IMR-90 (cell line): ENCODE measurements around the gene NCKAP5. TPM values are rescaled to one million over a fixed set of nuclear protein-coding genes. Genes with fewer than 3 reads are reported as not detected.

Source experiments
- ATAC-seq: fragments of 200-7000 bp; cut with Tn5 transposase; 2 replicates; pipeline ENCODE4 v1.9.1; 2020; ENCODE audit warnings: low read depth, mild to moderate bottlenecking, moderate library complexity
- BruUV-seq: library from RNA; stranded (reverse); fragments of 400-500 nt; replicated peaks from 2 replicates; lab custom pipeline; 2021; lab: Mats Ljungman, UMichigan
- CTCF ChIA-PET: fragments of 300-600 bp; formaldehyde crosslinking; extraction: SDS; loops from one replicate; lab custom pipeline; 2021; ENCODE audit warnings: antibody characterized with exemption; lab: Yijun Ruan, JAX
- POLR2A ChIA-PET: fragments of 300-600 bp; sonication (Branson Sonifier 250); formaldehyde crosslinking; loops from one replicate; lab custom pipeline; 2022; ENCODE audit warnings: antibody characterized with exemption; ENCODE audit not compliant: unreplicated experiment; lab: Charles Lee
- DNase-seq: peaks from one replicate; pipeline ENCODE4 v3.0.0; 2013
- H2AFZ ChIP-seq: replicated peaks from 2 replicates; pipeline ENCODE3; 2013; ENCODE audit warnings: low read length, mild to moderate bottlenecking; ENCODE audit not compliant: poor library complexity
- H2AK5ac ChIP-seq: 2 replicates; pipeline ENCODE4 v1.6.1; 2013; ENCODE audit warnings: low read depth, low read length, inconsistent platforms
- H2AK9ac ChIP-seq: replicated peaks from 2 replicates; pipeline ENCODE3; 2013; ENCODE audit warnings: mild to moderate bottlenecking, low read depth, low read length, moderate library complexity; ENCODE audit not compliant: poor library complexity
- H2BK120ac ChIP-seq: 2 replicates; pipeline ENCODE4 v1.6.1; 2013; ENCODE audit warnings: low read depth, low read length, inconsistent platforms
- H2BK15ac ChIP-seq: 3 replicates; pipeline ENCODE4 v1.6.1; 2013; ENCODE audit warnings: low read depth, low read length, inconsistent platforms
- H2BK20ac ChIP-seq: 2 replicates; pipeline ENCODE4 v1.6.1; 2013; ENCODE audit warnings: low read depth, mild to moderate bottlenecking, inconsistent platforms, low read length, moderate library complexity
- H2BK5ac ChIP-seq: 2 replicates; pipeline ENCODE4 v1.6.1; 2013; ENCODE audit warnings: mild to moderate bottlenecking, low read depth, low read length, inconsistent platforms; ENCODE audit not compliant: poor library complexity, severe bottlenecking
- H3K14ac ChIP-seq: replicated peaks from 2 replicates; pipeline ENCODE4 v1.6.1; 2013; ENCODE audit warnings: low read depth, low read length, inconsistent platforms
- H3K18ac ChIP-seq: 2 replicates; pipeline ENCODE4 v1.6.1; 2013; ENCODE audit warnings: low read depth, low read length, control low read depth
- H3K23ac ChIP-seq: 2 replicates; pipeline ENCODE4 v1.6.1; 2013; ENCODE audit warnings: low read depth, low read length, inconsistent platforms
- H3K27ac ChIP-seq: 2 replicates; pipeline ENCODE4 v1.5.1; 2013; ENCODE audit warnings: mild to moderate bottlenecking, control low read depth, low read length; ENCODE audit not compliant: insufficient read depth
- H3K27me3 ChIP-seq: 2 replicates; pipeline ENCODE4 v1.6.1; 2013; ENCODE audit warnings: low read length; ENCODE audit not compliant: control insufficient read depth, insufficient read depth
- H3K36me3 ChIP-seq: 2 replicates; pipeline ENCODE4 v1.6.1; 2013; ENCODE audit warnings: low read length, mixed read lengths; ENCODE audit not compliant: control insufficient read depth, insufficient read depth
- H3K4ac ChIP-seq: 2 replicates; pipeline ENCODE4 v1.6.1; 2013; ENCODE audit warnings: low read depth, low read length, inconsistent platforms
- H3K4me1 ChIP-seq: 2 replicates; pipeline ENCODE4 v1.6.1; 2013; ENCODE audit warnings: low read length, mixed read lengths; ENCODE audit not compliant: control insufficient read depth, insufficient read depth
- H3K4me2 ChIP-seq: 2 replicates; pipeline ENCODE4 v1.6.1; 2013; ENCODE audit warnings: low read depth, mild to moderate bottlenecking, control low read depth, low read length, moderate library complexity
- H3K4me3 ChIP-seq: 2 replicates; pipeline ENCODE4 v1.5.1; 2013; ENCODE audit warnings: low read depth, mild to moderate bottlenecking, control low read depth, low read length, moderate library complexity; ENCODE audit not compliant: insufficient read depth
- H3K56ac ChIP-seq: 2 replicates; pipeline ENCODE4 v1.6.1; 2013; ENCODE audit warnings: low read length, inconsistent platforms; ENCODE audit not compliant: insufficient read depth; ENCODE audit errors: extremely low read depth
- H3K79me1 ChIP-seq, 2 experiments: 2 replicates each; pipeline ENCODE4 v1.6.1; 2013; ENCODE audit warnings: low read length in 2 of 2, inconsistent platforms in 1 of 2, low read depth in 1 of 2
- H3K9ac ChIP-seq: 2 replicates; pipeline ENCODE4 v1.6.1; 2013; ENCODE audit warnings: low read depth, low read length, control low read depth
- H3K9me1 ChIP-seq: 2 replicates; pipeline ENCODE4 v1.6.1; 2013; ENCODE audit warnings: low read length, inconsistent platforms; ENCODE audit not compliant: insufficient read depth
- H3K9me3 ChIP-seq: 2 replicates; pipeline ENCODE4 v1.6.1; 2013; ENCODE audit warnings: low read length; ENCODE audit not compliant: control insufficient read depth, insufficient read depth
- H4K20me1 ChIP-seq: 2 replicates; pipeline ENCODE4 v1.6.1; 2013; ENCODE audit warnings: low read length, inconsistent platforms; ENCODE audit not compliant: insufficient read depth
- H4K5ac ChIP-seq: 2 replicates; pipeline ENCODE4 v1.6.1; 2013; ENCODE audit warnings: mild to moderate bottlenecking, low read depth, low read length, control low read depth
- H4K8ac ChIP-seq, 2 experiments: 2 replicates each; pipeline ENCODE4 v1.6.1; 2013; ENCODE audit warnings: low read depth in 2 of 2, low read length in 2 of 2, control low read depth in 1 of 2, inconsistent platforms in 1 of 2
- H4K91ac ChIP-seq: 2 replicates; pipeline ENCODE4 v1.6.1; 2013; ENCODE audit warnings: low read depth, low read length, inconsistent platforms; ENCODE audit not compliant: insufficient read depth
- BHLHE40 ChIP-seq: fragments of 150-350 bp; IDR thresholded peaks from 2 replicates; pipeline ENCODE4 v1.6.1; 2016; ENCODE audit warnings: mild to moderate bottlenecking, low read depth, low read length
- CEBPB ChIP-seq: IDR thresholded peaks from 2 replicates; pipeline ENCODE4 v1.6.1; 2012; ENCODE audit warnings: low read depth, low read length, improper control_type of control experiment
- CHD1 ChIP-seq: IDR thresholded peaks from 2 replicates; pipeline ENCODE4 v1.6.1; 2012; ENCODE audit warnings: low read depth, low read length, improper control_type of control experiment
- FOS ChIP-seq: fragments of 150-350 bp; IDR thresholded peaks from 2 replicates; pipeline ENCODE4 v1.6.1; 2016; ENCODE audit warnings: low read depth, low read length
- MAFK ChIP-seq: IDR thresholded peaks from 2 replicates; pipeline ENCODE4 v1.6.1; 2012; ENCODE audit warnings: low read depth, low read length, improper control_type of control experiment
- MAZ ChIP-seq: IDR thresholded peaks from 2 replicates; pipeline ENCODE4 v1.6.1; 2012; ENCODE audit warnings: low read depth, mild to moderate bottlenecking, low read length, improper control_type of control experiment, moderate library complexity, borderline replicate concordance
- MXI1 ChIP-seq: IDR thresholded peaks from 2 replicates; pipeline ENCODE4 v1.6.1; 2012; ENCODE audit warnings: low read depth, mild to moderate bottlenecking, low read length, moderate library complexity, borderline replicate concordance
- NFE2L2 ChIP-seq: fragments of 150-350 bp; IDR thresholded peaks from 2 replicates; pipeline ENCODE4 v1.6.1; 2016; ENCODE audit warnings: low read depth, mild to moderate bottlenecking, low read length
- POLR2A ChIP-seq: IDR thresholded peaks from 2 replicates; pipeline ENCODE4 v1.6.1; 2012; ENCODE audit warnings: mild to moderate bottlenecking, low read depth, low read length
- RAD21 ChIP-seq: IDR thresholded peaks from 2 replicates; pipeline ENCODE4 v1.6.1; 2012; ENCODE audit warnings: low read length, improper control_type of control experiment
- RCOR1 ChIP-seq: IDR thresholded peaks from 2 replicates; pipeline ENCODE4 v1.6.1; 2012; ENCODE audit warnings: mild to moderate bottlenecking, low read length, improper control_type of control experiment; ENCODE audit not compliant: insufficient replicate concordance
- RFX5 ChIP-seq: IDR thresholded peaks from 2 replicates; pipeline ENCODE4 v1.8.0; 2012; ENCODE audit warnings: low read depth, mild to moderate bottlenecking, low read length, moderate library complexity
- SMC3 ChIP-seq: fragments of 150-350 bp; IDR thresholded peaks from 2 replicates; pipeline ENCODE4 v1.6.1; 2016; ENCODE audit warnings: low read depth, mild to moderate bottlenecking, antibody characterized with exemption, low read length, moderate library complexity
- WGBS, 2 experiments: methylation state at CpG; one replicate each; pipeline versions ENCODE4 v1.1.5 to v1.1.7; 2013; ENCODE audit warnings: missing lambda C conversion rate in 2 of 2; ENCODE audit not compliant: insufficient read length in 1 of 2; ENCODE audit errors: extremely low coverage in 2 of 2; 5-methylcytosine and 5-hydroxymethylcytosine counted together
- dilution Hi-C: fragments of 300-500 bp; cut with HindIII; formaldehyde crosslinking; loops from one replicate; pipeline ENCODE4 v1.14.3; 2018; ENCODE audit warnings: low sequenced_read_pairs; ENCODE audit not compliant: unreplicated experiment
- in situ Hi-C: fragments of 300-500 bp; cut with MboI; formaldehyde crosslinking; loops from 3 replicates; pipeline ENCODE4 v1.14.3; 2019; ENCODE audit warnings: low sequenced_read_pairs, inconsistent platforms, mixed read lengths
- intact Hi-C: fragments of 100-400 bp; cut with micrococcal nuclease; formaldehyde crosslinking; loops from 2 replicates; pipeline ENCODE4 v1.10.0; 2022
- polyA plus RNA-seq, 3 experiments: library from polyadenylated mRNA; depleted of rRNA; stranded (reverse); fragments of >200 nt; gene quantifications; 2 replicates each; pipeline ENCODE4 v1.2.3, GENCODE V29; 2012; ENCODE audit warnings: low replicate concordance in 1 of 3
- total RNA-seq: library from RNA; depleted of rRNA; stranded (reverse); fragments of >200 nt; gene quantifications from 2 replicates; pipeline ENCODE4 v1.2.3, GENCODE V29; 2012
- TF ChIP-seq, protein P1 (sequence below): fragments of 150-350 bp; IDR thresholded peaks from 2 replicates; pipeline ENCODE4 v1.6.1; 2017; ENCODE audit warnings: mild to moderate bottlenecking, antibody characterized with exemption, low read length, low read depth
- TF ChIP-seq, protein P2 (sequence below): conservative IDR thresholded peaks from 2 replicates; pipeline ENCODE4 v1.5.1; 2012; ENCODE audit warnings: mild to moderate bottlenecking, low read depth, low read length, improper control_type of control experiment
- TF ChIP-seq, protein P3 (sequence below): fragments of 150-350 bp; IDR thresholded peaks from 2 replicates; pipeline ENCODE4 v1.6.1; 2016; ENCODE audit warnings: low read depth, mild to moderate bottlenecking, low read length, moderate library complexity, borderline replicate concordance

The NCKAP5 gene
- total and polyA plus RNA-seq, 2 of the 4 experiments (the other 2 are of a cell fraction), result 2.7 to 3.9 TPM

DNA sequence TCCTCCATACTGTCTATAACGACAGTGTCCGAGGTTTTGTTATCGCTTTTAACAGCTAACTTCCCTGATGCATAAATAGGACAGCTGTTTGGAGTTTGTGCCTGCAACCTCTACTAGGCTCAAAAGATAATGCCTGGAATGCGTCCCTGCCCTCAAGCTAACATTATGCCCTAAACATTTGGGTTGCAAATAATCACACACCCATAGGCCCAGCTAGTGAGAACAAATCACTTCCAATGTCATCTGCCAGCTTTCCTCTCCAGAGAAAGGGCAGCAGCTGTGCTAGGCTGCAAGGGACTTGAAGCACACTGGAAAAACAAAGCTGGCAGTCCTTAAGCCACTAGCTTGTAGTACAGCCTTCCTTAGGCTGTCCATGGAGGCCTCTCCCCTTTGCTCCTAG, 696.4 kb downstream of the NCKAP5 start:
- H3K4me2 ChIP-seq, result peak overlapping the region; percentile 45; the same call in 1 of the 2 replicates
- ATAC-seq (peak; percentile 69), DNase-seq (no peak)
- peaks cover 6% of the 10 kb centered on the region; the same call in 1 of the 2 replicates for H3K36me3 ChIP-seq
- ChIA-PET CTCF (no interaction called here), POLR2A (no interaction called here)
- H2AK5ac ChIP-seq, result no peak overlapping the region
- WGBS, 2 experiments, result no CpG with 5 or more reads among the region's 4 CpGs
- H4K20me1 ChIP-seq, result peaks cover 3% of the 10 kb centered on the region; the same call in 1 of the 2 replicates
- H3K9ac ChIP-seq, result no peak overlapping the region
- no peak overlapping the region for H2BK5ac ChIP-seq
- no peak overlapping the region for H2AFZ ChIP-seq
- no peak overlapping the region for H2BK120ac ChIP-seq
- no peak overlapping the region for H3K4me3 ChIP-seq
- no peak overlapping the region for H2BK20ac ChIP-seq
- BruUV-seq, result no TSS peak
- H2AK9ac ChIP-seq, result no peak overlapping the region
- no peak overlapping the region for H3K27ac ChIP-seq
- intact Hi-C loops (no loop called here), dilution Hi-C loops (no loop called here), in situ Hi-C loops (no loop called here)
- H3K27me3 ChIP-seq, result no peaks in the 10 kb centered on the region
- no peak overlapping the region for H4K91ac ChIP-seq
- H3K14ac ChIP-seq, result peak overlapping the region; percentile 11; the same call in 1 of the 2 replicates
- no peak overlapping the region for H3K4ac ChIP-seq
- H3K18ac ChIP-seq, result no peak overlapping the region; the same call in 1 of the 2 replicates
- H2BK15ac ChIP-seq, result no peak overlapping the region
- no peak overlapping the region for H3K23ac ChIP-seq
- H3K9me3 ChIP-seq, result no peaks in the 10 kb centered on the region
- no peak overlapping the region for H3K56ac ChIP-seq
- H3K9me1 ChIP-seq, result peaks cover 16% of the 10 kb centered on the region
- H3K79me1 ChIP-seq, result peaks cover 0 to 12% of the 10 kb centered on the region in 2 experiments; a peak in 2 of 4 replicates
- H4K8ac ChIP-seq, result no peak overlapping the region
- TF ChIP-seq, protein P1, sequence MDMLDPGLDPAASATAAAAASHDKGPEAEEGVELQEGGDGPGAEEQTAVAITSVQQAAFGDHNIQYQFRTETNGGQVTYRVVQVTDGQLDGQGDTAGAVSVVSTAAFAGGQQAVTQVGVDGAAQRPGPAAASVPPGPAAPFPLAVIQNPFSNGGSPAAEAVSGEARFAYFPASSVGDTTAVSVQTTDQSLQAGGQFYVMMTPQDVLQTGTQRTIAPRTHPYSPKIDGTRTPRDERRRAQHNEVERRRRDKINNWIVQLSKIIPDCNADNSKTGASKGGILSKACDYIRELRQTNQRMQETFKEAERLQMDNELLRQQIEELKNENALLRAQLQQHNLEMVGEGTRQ, result no peak
- TF ChIP-seq MAZ, result no peak
- no peak for TF ChIP-seq RAD21
- no peak for TF ChIP-seq MAFK
- no peak for TF ChIP-seq RCOR1
- TF ChIP-seq NFE2L2, result no peak
- no peak for TF ChIP-seq BHLHE40
- TF ChIP-seq FOS, result no peak
- no peak for TF ChIP-seq RFX5
- no peak for TF ChIP-seq CHD1
- no peak for TF ChIP-seq MXI1
- TF ChIP-seq SMC3, result no peak
- TF ChIP-seq, protein P2, sequence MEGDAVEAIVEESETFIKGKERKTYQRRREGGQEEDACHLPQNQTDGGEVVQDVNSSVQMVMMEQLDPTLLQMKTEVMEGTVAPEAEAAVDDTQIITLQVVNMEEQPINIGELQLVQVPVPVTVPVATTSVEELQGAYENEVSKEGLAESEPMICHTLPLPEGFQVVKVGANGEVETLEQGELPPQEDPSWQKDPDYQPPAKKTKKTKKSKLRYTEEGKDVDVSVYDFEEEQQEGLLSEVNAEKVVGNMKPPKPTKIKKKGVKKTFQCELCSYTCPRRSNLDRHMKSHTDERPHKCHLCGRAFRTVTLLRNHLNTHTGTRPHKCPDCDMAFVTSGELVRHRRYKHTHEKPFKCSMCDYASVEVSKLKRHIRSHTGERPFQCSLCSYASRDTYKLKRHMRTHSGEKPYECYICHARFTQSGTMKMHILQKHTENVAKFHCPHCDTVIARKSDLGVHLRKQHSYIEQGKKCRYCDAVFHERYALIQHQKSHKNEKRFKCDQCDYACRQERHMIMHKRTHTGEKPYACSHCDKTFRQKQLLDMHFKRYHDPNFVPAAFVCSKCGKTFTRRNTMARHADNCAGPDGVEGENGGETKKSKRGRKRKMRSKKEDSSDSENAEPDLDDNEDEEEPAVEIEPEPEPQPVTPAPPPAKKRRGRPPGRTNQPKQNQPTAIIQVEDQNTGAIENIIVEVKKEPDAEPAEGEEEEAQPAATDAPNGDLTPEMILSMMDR, result no peak
- no peak for TF ChIP-seq POLR2A
- no peak for TF ChIP-seq CEBPB
- TF ChIP-seq, protein P3, sequence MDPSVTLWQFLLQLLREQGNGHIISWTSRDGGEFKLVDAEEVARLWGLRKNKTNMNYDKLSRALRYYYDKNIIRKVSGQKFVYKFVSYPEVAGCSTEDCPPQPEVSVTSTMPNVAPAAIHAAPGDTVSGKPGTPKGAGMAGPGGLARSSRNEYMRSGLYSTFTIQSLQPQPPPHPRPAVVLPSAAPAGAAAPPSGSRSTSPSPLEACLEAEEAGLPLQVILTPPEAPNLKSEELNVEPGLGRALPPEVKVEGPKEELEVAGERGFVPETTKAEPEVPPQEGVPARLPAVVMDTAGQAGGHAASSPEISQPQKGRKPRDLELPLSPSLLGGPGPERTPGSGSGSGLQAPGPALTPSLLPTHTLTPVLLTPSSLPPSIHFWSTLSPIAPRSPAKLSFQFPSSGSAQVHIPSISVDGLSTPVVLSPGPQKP, result no peak
- H3K4me1 ChIP-seq, result peaks cover 6% of the 10 kb centered on the region; the same call in 1 of the 2 replicates
- H4K5ac ChIP-seq, result no peak overlapping the region
